Measurements from ENCODE around the gene NUDT5.
"Not testable (repeated sequence)": the region's sequence is repeated elsewhere in the genome, so short reads cannot be mapped to it uniquely, and the experiment has no call there.

DNA sequence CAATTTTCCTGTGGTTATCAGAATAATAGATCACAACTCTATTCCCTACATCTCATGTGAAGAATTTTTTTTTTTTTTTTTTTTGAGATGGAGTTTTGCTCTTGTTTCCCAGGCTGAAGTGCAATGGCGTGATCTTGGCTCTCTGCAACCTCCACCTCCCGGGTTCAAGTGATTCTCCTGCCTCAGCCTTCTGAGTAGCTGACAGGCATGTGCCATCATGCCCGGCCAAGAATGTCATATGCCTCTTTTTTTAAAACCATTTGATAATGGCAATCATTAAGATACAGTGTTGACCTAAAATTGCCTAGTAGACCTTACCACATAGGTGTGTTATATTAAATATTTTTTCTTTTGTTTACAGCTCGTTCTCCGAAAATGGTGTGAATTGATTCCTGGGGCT lies 39.0 kb upstream of the NUDT5 start:
- not testable (repeated sequence) for TF ChIP-seq CTCF, POLR2A (IDR thresholded peaks at IDR 0.05)

All from body of pancreas (tissue), 4 donors.